IPS-NIHi7 (cell line): ENCODE data around the gene NBR1.
A peak's percentile ranks its signal among the peaks of the same experiment; 100 is the strongest.
"Not testable (repeated sequence)": the region's sequence is repeated elsewhere in the genome, so short reads cannot be mapped to it uniquely, and the experiment has no call there.

ENCODE experiments used
- DNase-seq: peaks from one replicate; pipeline ENCODE4 v3.0.0; 2012; ENCODE audit warnings: mixed read lengths; ENCODE audit errors: extremely low spot score

NBR1 gene

DNA sequence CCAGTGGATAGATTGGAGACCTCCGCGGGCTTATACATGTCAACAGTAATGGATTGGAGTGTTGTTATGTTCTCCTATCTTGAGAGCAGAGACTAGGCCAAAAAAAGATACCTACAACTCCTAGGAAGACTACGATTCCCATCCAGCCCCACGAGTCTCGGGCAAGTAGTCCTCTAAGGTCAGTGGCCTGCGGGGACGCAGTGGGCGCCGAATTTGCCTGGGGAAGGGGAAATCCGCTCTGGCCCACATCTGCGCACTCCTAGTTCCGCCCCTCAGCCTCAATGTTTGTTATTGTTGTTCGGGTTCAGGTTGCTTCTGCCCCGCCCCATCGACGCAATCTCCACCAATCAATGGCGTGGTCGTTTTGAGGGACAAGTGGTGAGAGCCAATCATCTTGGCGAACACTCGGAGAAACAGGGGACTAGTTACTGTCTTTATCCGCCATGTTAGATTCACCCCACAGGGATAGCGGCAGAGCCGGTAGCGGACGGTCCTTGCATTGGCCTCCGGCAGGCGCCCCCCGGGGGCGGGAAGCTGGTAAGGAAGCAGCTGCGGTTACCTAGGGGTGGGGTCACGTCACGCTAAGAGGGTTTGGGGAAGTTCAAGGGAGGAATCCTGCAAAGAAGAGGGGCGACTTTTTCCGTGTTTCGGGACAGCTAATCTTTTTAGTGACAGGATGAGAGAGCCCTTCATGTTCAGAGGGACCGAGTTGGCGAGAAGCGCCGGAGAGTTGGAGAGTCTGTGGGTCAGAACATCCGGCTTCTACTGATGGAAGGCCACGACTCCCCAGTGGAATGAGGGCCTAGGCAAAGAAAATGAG is at the start of gene NBR1:
TSS of gene NBR1 (plus strand) at position 449 of the 820 bp plus-strand sequence. CDS start 4,586 bp downstream, outside the sequence.
- DNase-seq, result peak; percentile 98

DNA sequence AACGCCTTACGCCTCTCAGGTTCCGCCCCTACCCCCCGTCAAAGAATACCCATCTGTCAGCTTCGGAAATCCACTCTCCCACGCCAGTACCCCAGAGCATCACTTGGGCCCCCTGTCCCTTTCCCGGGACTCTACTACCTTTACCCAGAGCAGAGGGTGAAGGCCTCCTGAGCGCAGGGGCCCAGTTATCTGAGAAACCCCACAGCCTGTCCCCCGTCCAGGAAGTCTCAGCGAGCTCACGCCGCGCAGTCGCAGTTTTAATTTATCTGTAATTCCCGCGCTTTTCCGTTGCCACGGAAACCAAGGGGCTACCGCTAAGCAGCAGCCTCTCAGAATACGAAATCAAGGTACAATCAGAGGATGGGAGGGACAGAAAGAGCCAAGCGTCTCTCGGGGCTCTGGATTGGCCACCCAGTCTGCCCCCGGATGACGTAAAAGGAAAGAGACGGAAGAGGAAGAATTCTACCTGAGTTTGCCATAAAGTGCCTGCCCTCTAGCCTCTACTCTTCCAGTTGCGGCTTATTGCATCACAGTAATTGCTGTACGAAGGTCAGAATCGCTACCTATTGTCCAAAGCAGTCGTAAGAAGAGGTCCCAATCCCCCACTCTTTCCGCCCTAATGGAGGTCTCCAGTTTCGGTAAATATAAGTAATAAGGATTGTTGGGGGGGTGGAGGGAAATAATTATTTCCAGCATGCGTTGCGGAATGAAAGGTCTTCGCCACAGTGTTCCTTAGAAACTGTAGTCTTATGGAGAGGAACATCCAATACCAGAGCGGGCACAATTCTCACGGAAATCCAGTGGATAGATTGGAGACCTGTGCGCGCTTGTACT is 45.7 kb upstream of the NBR1 start, which contains the start of gene BRCA1:
TSS of gene BRCA1 (minus strand) at position 232 of the 834 bp plus-strand sequence. CDS start 1,268 bp downstream, outside the sequence.
- DNase-seq, result peak; percentile 100

- DNase-seq, result no peak
Observed at GRCh38 chr17:43125967-43126910, 44.8 kb upstream of the NBR1 start.

DNA sequence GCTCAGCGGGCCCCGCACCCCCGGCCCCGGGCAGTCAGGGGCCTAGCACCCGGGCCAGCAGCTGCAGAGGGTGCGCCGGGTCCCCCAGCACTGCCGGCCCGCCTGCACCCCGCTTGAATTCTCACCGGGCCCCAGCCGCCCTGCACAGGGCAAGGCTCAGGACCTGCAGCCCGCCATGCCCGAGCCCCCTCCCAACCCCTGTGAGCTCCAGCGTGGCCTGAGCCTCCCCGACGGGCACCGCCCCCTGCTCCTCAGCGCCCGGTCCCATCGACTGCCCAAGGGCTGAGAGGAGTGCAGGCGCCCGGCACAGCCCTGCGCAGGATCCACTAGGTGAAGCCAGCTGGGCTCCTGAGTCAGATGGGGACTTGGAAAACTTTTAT is 44.1 kb upstream of the NBR1 start:
- no peak for DNase-seq

GRCh38 chr17:43127333-43127876 is 43.6 kb upstream of the NBR1 start:
- DNase-seq, result not testable (repeated sequence)

- DNase-seq, result no peak
Observed at GRCh38 chr17:43129671-43130010, 41.4 kb upstream of the NBR1 start.

DNA sequence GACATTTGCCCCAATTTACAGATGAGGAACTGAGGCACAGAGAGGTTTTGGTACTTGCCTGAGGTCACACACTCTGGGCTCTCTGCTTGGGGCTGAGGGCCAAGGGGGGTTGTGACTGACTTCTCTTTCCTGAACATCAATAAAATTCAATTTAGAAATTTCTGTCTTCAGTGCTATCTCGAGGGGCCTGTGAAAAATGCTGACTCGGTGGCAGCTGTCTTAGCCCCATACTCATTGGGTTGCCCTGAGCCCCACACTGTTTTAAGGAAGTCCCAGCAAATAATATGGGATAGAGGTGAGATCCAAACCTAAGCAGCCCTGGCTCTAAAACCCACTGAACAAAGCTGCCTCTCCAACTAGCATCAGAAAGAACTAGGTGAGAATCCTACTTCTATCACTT is 38.9 kb upstream of the NBR1 start:
- no peak for DNase-seq

DNA sequence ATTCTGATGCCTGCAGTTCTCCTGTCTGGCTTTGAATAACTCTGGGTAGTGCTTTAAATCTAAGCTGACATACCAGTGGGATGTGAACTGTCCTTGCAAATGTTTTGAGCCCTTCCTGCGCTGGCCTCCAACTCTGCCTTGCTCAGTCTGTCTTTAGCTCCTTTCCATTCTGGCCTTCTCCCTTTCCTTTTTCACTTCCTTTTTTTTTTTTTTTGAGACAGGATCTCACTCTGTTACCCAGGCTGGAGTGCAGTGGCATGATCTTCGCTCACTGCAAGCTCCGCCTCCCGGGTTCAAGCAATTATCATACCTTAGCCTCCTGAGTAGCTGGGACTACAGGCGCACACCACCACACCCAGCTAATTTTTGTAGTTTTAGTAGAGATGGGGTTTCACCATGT is 37.6 kb upstream of the NBR1 start:
- not testable (repeated sequence) for DNase-seq

GRCh38 chr17:43134774-43135453 is 36.1 kb upstream of the NBR1 start:
- no peak for DNase-seq

- no peak for DNase-seq
Observed at GRCh38 chr17:43135454-43135819, 35.6 kb upstream of the NBR1 start.

- not testable (repeated sequence) for DNase-seq
Observed at GRCh38 chr17:43136574-43136973, 34.4 kb upstream of the NBR1 start.

- not testable (repeated sequence) for DNase-seq
Observed at GRCh38 chr17:43138531-43138930, 32.5 kb upstream of the NBR1 start.

DNA sequence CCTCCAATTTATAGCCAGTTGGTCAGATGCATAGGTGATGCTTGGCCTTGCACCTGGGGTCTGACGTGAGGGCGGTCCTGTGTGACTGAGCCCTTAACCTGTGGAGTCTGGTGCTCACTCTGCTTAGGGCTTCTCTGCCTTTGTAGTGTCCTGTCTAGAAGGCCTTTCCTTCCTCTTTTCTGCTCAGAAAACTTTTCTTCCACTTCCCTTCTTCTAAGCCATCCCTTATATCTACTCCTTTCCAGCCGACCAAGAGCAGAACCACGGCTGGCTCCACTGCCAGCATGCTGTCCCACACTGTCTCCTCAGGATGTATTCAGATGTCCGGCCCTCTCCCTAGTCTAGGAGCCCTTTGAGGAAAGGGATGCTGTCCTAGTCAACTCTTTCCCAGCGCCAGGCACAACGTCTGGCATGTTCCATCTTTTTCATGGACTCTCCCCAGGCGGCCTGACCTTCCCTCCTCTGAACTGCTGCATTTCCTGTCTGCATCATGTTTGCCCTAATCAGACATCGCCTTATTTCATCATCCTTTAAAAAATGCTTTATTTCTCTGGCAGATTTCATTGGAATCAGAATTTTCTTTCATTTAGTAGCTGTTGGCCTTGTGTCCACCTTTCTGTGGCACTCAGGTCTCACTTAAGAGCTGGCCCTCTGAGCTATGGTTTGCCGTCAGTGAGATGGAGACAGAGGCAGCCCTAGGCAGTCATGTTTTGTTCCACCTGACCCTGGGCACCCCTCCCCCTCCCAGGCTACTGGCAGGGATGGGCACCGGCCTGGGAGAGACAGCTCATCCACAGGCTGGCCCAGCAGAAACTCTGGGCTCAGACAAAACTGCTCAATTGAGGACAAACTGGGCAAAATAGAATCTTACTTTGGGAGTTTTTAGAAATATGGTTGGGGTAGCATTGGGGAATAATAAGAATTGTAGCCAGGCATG is 30.4 kb upstream of the NBR1 start:
- DNase-seq, result no peak

GRCh38 chr17:43142153-43142552 is 28.9 kb upstream of the NBR1 start:
- DNase-seq, result no peak

- DNase-seq, result no peak
Observed at GRCh38 chr17:43143201-43143600, 27.8 kb upstream of the NBR1 start.

- DNase-seq, result peak; percentile 49
Observed at GRCh38 chr17:43146649-43147048, 24.4 kb upstream of the NBR1 start.

DNA sequence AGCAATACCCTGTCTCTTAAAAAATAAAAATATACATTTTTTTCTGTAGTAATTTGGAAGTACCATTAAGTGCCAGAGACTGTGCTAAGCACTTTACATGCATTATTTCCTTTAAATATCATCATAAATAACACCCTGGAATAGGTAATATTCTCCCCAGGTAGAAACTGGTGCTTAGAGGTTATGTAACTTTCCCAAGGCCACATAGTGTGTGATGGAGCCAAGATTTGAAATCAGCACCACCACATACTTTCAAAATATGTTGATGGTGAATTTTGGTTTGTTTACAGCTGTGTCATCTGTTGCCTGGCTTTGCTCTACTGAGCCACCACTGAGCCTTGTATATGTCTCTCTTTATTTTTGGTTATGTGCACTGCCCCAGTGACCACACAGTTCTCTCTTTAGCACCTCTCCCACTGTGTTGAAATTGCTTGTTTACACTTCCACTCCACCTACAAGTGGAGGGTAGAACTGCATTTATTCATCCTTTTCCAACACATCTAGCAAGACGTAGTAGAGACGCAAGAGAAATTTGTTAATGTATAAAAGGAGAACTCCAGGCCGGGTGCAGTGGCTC is 19.0 kb upstream of the NBR1 start:
- no peak for DNase-seq

DNA sequence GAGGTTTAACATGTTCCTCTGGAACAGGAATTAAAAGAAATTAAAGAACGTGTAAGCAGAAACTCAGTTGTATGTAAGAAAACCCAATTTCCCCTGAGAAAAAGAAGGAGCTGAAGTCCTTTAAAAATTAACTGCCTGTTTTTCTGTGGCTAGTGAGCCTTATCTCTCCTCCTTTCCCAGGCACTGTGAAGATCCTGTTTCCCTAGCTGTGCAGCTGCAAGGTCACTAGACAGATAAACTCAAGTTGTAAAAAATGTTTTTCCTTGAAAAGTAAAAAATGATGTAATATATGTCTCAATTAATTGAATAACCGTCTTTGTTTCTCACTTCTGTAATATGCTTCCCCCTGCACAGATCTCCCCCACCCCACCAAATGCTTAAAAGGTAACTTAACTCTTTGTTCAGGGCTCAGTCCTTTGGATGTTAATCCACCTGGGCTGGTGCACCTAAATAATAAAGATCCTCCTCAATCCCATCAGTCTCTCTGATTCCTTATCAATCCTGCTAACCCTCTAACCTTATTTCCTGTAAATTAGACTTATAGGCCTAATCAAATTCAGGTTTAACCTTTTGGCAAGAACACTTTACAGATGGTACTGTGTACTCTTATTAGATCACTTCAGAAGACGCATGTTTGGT is 17.7 kb upstream of the NBR1 start:
- not testable (repeated sequence) for DNase-seq

- DNase-seq, result no peak
Observed at GRCh38 chr17:43155666-43156065, 15.3 kb upstream of the NBR1 start.
